COR-L47 (cell line): ENCODE results near the gene DSN1.

ENCODE experiments used
- DNase-seq: peaks from one replicate; lab custom pipeline; 2025; lab: John Stamatoyannopoulos, UW

Gene DSN1

DNA sequence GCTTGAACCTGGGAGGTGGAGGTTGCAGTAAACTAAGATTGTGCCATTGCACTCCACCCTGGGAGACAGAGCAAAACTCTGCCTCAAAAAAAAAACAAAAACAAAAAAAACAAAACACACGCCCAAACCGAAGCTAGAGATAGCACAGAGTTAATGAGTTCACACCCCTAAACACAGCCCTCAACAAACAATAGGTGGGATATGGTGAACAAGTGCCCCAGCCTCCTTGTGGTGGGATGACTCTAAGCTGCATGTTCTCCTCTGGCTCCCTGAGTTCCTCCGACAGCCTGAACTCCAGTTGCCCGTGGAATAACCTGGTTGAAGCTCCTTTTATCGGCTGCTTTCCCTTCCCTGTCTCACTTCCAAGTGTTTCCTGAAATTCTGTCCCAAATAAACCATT is 22.1 kb upstream of the DSN1 start:
- no peak for DNase-seq

DNA sequence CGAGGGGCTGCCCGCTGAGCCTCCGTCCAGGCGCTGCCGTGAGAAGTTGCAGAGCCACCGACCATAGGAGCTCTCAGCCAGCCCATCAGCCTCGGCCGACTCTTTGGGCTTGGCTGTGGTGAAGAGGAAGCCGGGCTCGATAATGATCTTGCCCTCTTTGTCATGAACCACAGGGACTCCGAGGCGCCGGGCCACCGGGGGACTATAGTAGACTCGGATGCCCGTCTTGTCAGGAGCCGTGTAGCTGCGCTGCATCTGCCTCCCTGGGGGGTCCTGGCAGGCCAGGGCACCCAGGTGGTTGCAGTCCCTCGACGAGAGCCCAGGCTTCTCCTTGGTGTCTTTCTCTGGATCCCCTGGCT is 20.5 kb upstream of the DSN1 start:
- no peak for DNase-seq

DNA sequence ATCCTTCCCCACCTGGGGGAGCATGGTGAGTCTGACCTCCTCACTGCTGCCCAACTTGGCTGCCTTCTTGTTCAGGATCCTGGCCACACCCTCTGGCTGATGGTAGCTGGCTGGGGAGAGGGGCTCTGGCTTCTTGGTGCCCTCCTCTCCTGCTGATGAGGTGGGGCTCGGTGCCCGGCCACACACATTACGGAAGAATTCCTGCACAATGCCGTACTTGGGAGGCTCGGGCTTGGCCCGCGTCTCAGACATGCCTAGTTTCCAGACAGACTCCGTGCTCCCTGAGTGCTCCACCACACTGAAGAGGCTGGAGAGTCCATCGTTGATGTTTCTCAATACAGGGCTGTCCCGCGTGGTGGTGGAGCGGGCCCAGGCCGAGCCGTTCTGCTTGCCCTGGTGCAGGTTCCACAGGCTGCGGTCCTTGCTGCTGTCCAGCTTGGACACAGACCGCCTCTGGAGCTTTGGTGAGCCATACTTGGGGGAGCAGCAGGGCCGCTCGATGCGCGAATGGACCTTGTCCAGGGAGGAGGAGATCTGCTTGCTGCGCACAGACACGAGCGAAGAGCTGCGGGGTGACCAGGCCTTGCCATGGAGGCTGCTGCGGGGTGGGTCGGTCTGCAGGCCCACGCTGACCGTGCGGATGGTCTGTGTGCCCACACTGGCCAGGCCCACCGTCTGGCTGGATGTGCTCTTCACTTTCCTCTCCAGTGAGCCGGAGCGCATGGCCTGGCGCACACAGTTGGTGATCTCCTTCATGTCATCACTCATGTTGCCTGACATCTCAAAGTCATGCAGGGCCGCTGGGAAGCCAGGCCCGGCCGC is 19.9 kb upstream of the DSN1 start:
- DNase-seq = no peak

- DNase-seq = peak; percentile 65
Observed at GRCh38 chr20:36792422-36792821, 18.9 kb upstream of the DSN1 start.

DNA sequence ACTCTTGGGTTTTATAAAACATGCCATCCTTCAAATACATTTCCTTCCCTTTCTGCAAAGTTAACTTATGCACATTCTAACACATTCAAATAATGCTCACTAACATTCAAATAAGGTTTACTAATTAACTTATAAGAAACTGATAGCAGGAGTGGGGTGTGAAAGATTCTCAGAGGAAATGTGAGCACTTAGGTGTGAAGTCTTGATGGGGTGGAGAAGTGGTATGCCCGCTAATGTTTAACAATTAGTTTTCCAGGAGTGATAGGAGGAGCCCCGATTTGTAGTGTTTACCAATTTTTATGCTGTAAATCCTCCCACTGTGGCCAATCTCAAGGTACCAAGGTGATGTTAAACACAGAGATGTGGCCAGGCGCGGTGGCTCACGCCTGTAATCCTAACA is 18.3 kb upstream of the DSN1 start:
- no peak for DNase-seq

DNA sequence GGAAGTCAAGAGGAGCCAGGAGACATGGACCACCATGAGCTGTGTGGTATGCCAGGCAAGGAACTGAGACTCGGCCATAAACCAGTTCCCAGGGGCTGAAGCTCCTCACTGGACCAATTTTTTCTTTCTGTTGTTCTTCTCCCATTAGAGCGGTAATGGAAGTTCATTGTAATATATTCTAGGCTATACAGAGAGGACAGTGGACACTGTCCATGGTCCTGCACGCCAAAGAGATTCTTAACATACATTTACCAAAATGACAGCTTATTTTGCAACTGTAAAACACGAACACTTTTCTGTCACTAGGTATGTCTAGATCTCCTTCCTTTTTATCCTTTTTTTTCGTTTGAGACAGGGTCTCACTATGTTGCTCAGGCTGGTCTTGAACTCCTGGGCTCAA is 13.1 kb upstream of the DSN1 start:
- DNase-seq = no peak

- no peak for DNase-seq
Observed at GRCh38 chr20:36786246-36786645, 12.7 kb upstream of the DSN1 start.

DNA sequence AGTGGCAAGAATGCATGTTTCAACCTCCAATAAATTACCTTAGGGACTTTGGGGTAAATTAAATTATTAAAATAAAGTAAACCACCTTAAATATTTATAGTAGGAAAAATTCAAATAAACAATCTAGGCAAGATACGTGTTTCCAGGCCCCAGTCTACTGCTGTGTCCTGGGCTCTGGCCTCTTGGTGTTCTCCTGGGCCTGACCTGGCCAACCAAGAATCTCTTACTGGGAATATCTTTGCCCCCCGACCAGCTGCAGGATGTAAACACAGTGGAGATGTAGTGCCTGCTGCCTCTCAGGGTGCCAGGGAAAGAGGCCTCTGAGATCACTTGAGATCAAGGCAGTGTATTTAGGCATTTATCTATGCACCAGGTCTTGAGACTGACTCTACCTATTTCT is 11.7 kb upstream of the DSN1 start:
- no peak for DNase-seq

- no peak for DNase-seq
Observed at GRCh38 chr20:36784900-36785299, 11.3 kb upstream of the DSN1 start.

DNA sequence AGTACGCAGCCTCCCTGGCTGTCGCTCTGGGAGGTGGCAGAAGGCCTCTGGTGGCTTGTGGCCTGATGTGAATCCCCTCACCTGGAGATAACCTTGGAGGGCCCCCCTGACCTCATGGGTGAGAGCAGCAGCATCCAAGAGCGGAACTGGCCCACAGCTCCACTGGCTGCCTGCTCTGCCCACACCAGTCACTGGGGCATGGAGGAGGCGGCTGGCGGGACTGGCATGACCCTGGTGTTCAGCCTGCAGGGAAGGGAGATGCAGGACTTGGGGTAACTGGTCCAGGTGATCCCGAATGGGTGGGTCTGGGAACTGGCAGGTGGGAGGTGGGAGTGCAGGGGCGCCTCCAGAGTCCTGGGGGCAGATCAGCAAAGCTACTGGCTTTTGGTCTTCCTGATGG is 10.6 kb upstream of the DSN1 start:
- no peak for DNase-seq

GRCh38 chr20:36779656-36780025 is 6.1 kb upstream of the DSN1 start:
- DNase-seq = no peak

- DNase-seq = no peak
Observed at GRCh38 chr20:36778831-36779655, 5.5 kb upstream of the DSN1 start.

DNA sequence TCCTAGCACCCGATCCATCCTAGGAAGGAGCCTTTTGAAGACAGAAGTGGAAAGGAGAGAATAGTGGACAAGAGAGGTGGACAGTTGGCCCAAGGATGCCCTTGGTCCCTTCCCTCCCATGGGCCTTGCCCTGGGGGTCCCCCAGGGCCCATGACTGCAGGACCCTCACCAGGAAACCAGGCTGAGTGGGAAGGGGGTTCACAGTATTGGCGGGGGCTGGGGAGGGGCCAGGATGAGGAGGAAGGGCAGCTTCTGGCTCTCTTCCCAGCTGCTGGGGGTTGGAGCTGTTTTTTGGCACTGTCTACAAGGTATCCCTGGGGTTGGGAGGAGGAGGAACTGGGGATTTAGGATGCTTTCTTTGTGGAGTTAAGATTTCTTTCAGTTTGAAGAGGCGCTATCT is 4.0 kb upstream of the DSN1 start:
- DNase-seq = peak; percentile 12

DNA sequence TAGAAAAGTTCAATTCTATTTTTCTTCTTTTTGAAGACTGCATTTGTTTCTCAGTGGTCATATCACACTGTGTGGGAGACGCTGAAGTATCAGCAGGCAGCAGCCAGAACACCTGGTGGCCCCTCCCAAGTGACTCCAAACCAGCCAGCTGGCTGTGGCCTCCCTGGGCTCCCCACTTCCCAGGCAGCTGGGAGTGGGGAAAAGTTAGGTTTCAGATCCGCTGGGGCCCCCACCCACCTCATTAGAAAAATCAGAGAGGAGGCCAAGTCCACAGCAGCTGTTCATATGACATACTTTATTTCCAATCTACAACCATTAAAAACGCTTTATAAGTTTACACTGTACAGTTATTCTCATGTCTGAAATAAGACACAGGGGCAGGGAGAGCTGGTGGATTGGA is 3.6 kb upstream of the DSN1 start:
- peak; percentile 17 for DNase-seq

- DNase-seq = no peak
Observed at GRCh38 chr20:36775826-36776225, 2.3 kb upstream of the DSN1 start.

- no peak for DNase-seq
Observed at GRCh38 chr20:36775196-36775595, 1.6 kb upstream of the DSN1 start.

DNA sequence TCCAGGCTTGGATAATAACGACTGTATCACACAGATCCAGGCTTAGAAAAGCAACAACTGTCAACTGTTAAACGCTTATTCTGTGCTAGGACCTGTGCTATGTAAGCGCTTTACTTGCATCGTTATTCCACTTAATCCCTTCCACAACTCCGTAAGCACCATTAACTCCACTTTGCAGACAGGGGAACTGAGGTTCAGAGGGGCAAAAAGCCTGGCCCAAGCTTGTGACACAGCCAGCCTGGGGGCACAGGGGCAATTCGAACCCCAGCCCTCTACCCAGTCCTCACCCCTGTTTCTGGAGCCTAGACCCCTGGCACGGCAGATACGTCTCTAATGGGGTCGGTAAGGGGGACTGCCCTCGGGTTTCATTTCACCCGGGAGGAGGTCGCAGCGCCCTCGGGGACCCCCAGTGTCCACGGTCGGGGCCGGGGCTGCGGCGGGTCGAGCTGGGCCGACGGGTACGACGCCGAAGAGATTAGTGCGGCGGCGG is 411 bp downstream of the DSN1 start:
- DNase-seq = no peak

DNA sequence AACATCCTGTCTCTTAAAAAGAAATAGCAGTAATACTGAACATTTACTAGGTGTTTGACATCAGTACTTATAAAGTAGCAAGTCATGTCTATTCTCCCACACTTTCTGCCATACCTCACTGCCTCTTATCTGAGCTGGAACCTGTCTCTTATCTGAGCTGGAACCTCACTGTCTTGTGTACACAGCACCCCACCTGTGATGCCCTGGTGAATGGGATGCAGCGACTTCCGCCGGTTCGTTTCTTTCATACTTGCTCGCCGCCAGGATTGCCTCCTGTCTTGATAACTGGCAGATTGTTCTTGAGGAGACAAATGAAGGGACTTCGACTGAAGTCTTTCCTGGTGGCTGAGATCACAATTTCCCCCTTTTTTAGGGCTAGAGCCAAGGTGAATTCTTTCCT is 2.9 kb downstream of the DSN1 start:
- DNase-seq = no peak

- no peak for DNase-seq
Observed at GRCh38 chr20:36768768-36769430, 4.7 kb downstream of the DSN1 start.

- no peak for DNase-seq
Observed at GRCh38 chr20:36761125-36761524, 12.4 kb downstream of the DSN1 start.

DNA sequence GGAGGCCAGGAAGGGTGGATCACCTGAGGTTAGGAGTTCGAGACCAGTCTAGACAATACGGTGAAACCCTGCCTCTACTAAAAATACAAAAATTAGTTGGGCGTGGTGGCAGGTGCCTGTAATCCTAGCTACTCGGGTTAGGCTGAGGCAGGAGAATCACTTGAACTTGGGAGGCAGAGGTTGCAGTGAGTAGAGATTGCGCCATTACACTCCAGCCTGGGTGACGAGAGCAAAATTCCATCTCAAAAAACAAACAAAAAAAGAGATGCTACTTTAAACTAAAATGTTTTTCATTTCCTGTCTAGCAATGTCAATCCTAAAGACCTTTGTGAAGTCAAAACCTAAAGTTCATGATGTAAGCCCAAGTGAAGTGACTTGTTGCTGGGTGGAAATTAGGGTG is 12.9 kb downstream of the DSN1 start:
- DNase-seq = no peak

DNA sequence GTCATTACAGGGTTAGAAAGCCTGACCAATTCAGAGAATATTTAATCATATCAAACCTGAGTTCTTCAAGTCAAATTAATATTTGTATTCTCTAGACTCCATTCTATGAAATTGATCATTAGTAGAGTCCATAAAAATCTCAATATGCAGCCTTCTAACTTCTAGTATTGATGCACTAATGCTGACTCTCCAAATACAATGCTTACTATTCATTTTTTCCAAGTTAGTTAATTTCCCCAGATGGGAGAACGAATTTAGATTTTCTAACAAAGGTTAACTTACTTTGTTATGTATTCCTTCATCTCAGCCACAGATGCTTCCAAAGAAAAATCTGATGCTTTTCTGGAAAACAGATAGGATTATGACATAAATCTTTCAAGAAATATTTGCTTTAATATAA is 15.3 kb downstream of the DSN1 start:
- no peak for DNase-seq

GRCh38 chr20:36756496-36756895 is 17.1 kb downstream of the DSN1 start:
- DNase-seq = no peak
